RWPE2 (cell line): ENCODE results near the gene CPNE6.
A peak's percentile ranks its signal among the peaks of the same experiment; 100 is the strongest.
"Not testable (repeated sequence)": the region's sequence is repeated elsewhere in the genome, so short reads cannot be mapped to it uniquely, and the experiment has no call there.

Experiments used
- ATAC-seq: fragments of 200-7000 bp; cut with Tn5 transposase; 3 replicates; pipeline ENCODE4 v1.9.1; 2021; ENCODE audit warnings: low read depth
- DNase-seq: peaks from one replicate; pipeline ENCODE4 v3.0.0-alpha.2; 2020; ENCODE audit warnings: low spot score
- H3K27ac ChIP-seq: fragments of 450-650 bp; 2 replicates; pipeline ENCODE4 v1.5.1; 2017; ENCODE audit warnings: mild to moderate bottlenecking; ENCODE audit not compliant: poor library complexity, severe bottlenecking
- H3K27me3 ChIP-seq: fragments of 250-450 bp; sonication (Bioruptor Pico); 2 replicates; pipeline ENCODE4 v1.5.1; 2021; ENCODE audit warnings: mild to moderate bottlenecking, moderate library complexity; ENCODE audit not compliant: insufficient read depth, poor library complexity, severe bottlenecking
- H3K36me3 ChIP-seq: fragments of 250-450 bp; sonication (Bioruptor Pico); 2 replicates; pipeline ENCODE4 v1.5.1; 2020; ENCODE audit warnings: low read depth, mild to moderate bottlenecking, moderate library complexity
- H3K4me1 ChIP-seq: fragments of 250-450 bp; sonication (Bioruptor Pico); 2 replicates; pipeline ENCODE4 v1.5.1; 2021; ENCODE audit warnings: mild to moderate bottlenecking, moderate library complexity; ENCODE audit not compliant: insufficient read depth, poor library complexity, severe bottlenecking
- H3K4me3 ChIP-seq: fragments of 250-450 bp; sonication (Bioruptor Pico); 2 replicates; pipeline ENCODE4 v1.5.1; 2021; ENCODE audit warnings: mild to moderate bottlenecking, moderate library complexity; ENCODE audit not compliant: severe bottlenecking
- H3K9me3 ChIP-seq: fragments of 250-450 bp; sonication (Bioruptor Pico); 2 replicates; pipeline ENCODE4 v1.5.1; 2021; ENCODE audit warnings: mild to moderate bottlenecking, moderate library complexity; ENCODE audit not compliant: severe bottlenecking
- CTCF ChIP-seq: fragments of 450-650 bp; IDR thresholded peaks from one replicate; pipeline ENCODE4 v1.5.1; 2017; ENCODE audit warnings: mild to moderate bottlenecking, moderate library complexity; ENCODE audit not compliant: poor library complexity, severe bottlenecking

Gene CPNE6

GRCh38 chr14:24036169-24036962 lies 35.0 kb upstream of the CPNE6 start:
- peaks cover 2% of the 10 kb centered on the region for H3K9me3 ChIP-seq
- DNase-seq (peak; percentile 83), ATAC-seq (peak; percentile 89)
- peaks cover 4% of the 10 kb centered on the region for H3K4me1 ChIP-seq
- peak; percentile 92 for TF ChIP-seq CTCF
- no peaks in the 10 kb centered on the region for H3K27me3 ChIP-seq
- peak overlapping the region; percentile 22 for H3K27ac ChIP-seq
- peak overlapping the region; percentile 40 for H3K4me3 ChIP-seq
- H3K36me3 ChIP-seq = no peaks in the 10 kb centered on the region

- H3K4me3 ChIP-seq = peak overlapping the region; percentile 40
- peak; percentile 68 for TF ChIP-seq CTCF
- H3K9me3 ChIP-seq, H3K27me3 ChIP-seq, H3K27ac ChIP-seq, ATAC-seq, H3K4me1 ChIP-seq, H3K36me3 ChIP-seq, DNase-seq: not testable (repeated sequence)
These were observed 34.3 kb upstream of the CPNE6 start for GRCh38 chr14:24036963-24037657.

- H3K4me3 ChIP-seq = no peak overlapping the region
- H3K36me3 ChIP-seq = no peaks in the 10 kb centered on the region
- no peak for DNase-seq
- ATAC-seq = no peak
- H3K27me3 ChIP-seq = no peaks in the 10 kb centered on the region
- peaks cover 4% of the 10 kb centered on the region for H3K4me1 ChIP-seq
- no peak for TF ChIP-seq CTCF
- no peak overlapping the region for H3K27ac ChIP-seq
- no peaks in the 10 kb centered on the region for H3K9me3 ChIP-seq
These were observed 33.7 kb upstream of the CPNE6 start for GRCh38 chr14:24037658-24038037.

- no peak overlapping the region for H3K4me3 ChIP-seq
- H3K9me3 ChIP-seq = no peaks in the 10 kb centered on the region
- no peak overlapping the region for H3K27ac ChIP-seq
- no peak for TF ChIP-seq CTCF
- no peaks in the 10 kb centered on the region for H3K27me3 ChIP-seq
- DNase-seq = no peak
- ATAC-seq = no peak
- no peaks in the 10 kb centered on the region for H3K36me3 ChIP-seq
- peaks cover 4% of the 10 kb centered on the region for H3K4me1 ChIP-seq
These were observed 32.7 kb upstream of the CPNE6 start for GRCh38 chr14:24038686-24039085.

- Histone ChIP-seq H3K4me3 (no peak overlapping the region), H3K27ac (no peak overlapping the region), H3K4me1 (peaks cover 2% of the 10 kb centered on the region), H3K9me3 (no peaks in the 10 kb centered on the region), H3K27me3 (no peaks in the 10 kb centered on the region), H3K36me3 (no peaks in the 10 kb centered on the region)
- ATAC-seq (no peak), DNase-seq (no peak)
- no peak for TF ChIP-seq CTCF
These were observed 30.7 kb upstream of the CPNE6 start for GRCh38 chr14:24040692-24041091.
